ENCODE data around the gene STKLD1.
"Not testable (repeated sequence)": the region's sequence is repeated elsewhere in the genome, so short reads cannot be mapped to it uniquely, and the experiment has no call there.

STKLD1 gene

GRCh38 chr9:133375724-133376654 is at the start of gene STKLD1, which contains the start of gene SURF4:
Gene STKLD1 (plus strand): TSS chr9:133376366. CDS start chr9:133376474, 108 bp downstream.
Gene SURF4 (minus strand): TSS chr9:133376060. CDS start chr9:133375969, 91 bp downstream.
- peak within 1 kb of the TSS; percentile 93 to 100 (median 99) for H3K27ac ChIP-seq
- H3K4me3 ChIP-seq: peak within 1 kb of the TSS; percentile 79 to 100 (median 92)

- not testable (repeated sequence) for H3K4me3 ChIP-seq, H3K27ac ChIP-seq
Measured at GRCh38 chr9:133327021-133327420, 49.1 kb upstream of the STKLD1 start.

- Histone ChIP-seq H3K4me3 (no peak overlapping the region), H3K27ac (no peak overlapping the region)
Measured at GRCh38 chr9:133327834-133328484, 48.2 kb upstream of the STKLD1 start.

GRCh38 chr9:133329306-133330156 is 46.6 kb upstream of the STKLD1 start:
- not testable (repeated sequence) for H3K4me3 ChIP-seq

GRCh38 chr9:133331221-133331620 is 44.9 kb upstream of the STKLD1 start:
- no peak overlapping the region for H3K4me3 ChIP-seq

More at GRCh38 chr9:133329306-133330156, 46.6 kb upstream of the STKLD1 start:
- not testable (repeated sequence) for H3K27ac ChIP-seq

GRCh38 chr9:133331641-133332380 is 44.4 kb upstream of the STKLD1 start:
- H3K4me3 ChIP-seq: no peak overlapping the region
- H3K27ac ChIP-seq: no peak overlapping the region

More at GRCh38 chr9:133331221-133331620, 44.9 kb upstream of the STKLD1 start:
- no peak overlapping the region for H3K27ac ChIP-seq

GRCh38 chr9:133332381-133332730 is 43.8 kb upstream of the STKLD1 start:
- Histone ChIP-seq H3K27ac (no peak overlapping the region), H3K4me3 (no peak overlapping the region)

GRCh38 chr9:133333011-133333410 is 43.2 kb upstream of the STKLD1 start:
- no peak overlapping the region for H3K4me3 ChIP-seq
- H3K27ac ChIP-seq: no peak overlapping the region

GRCh38 chr9:133333566-133333965 is 42.6 kb upstream of the STKLD1 start:
- no peak overlapping the region for H3K27ac ChIP-seq
- no peak overlapping the region for H3K4me3 ChIP-seq

- Histone ChIP-seq H3K27ac (no peak overlapping the region), H3K4me3 (no peak overlapping the region)
Measured at GRCh38 chr9:133334161-133334560, 42.0 kb upstream of the STKLD1 start.

- peak overlapping the region in 2 of 21 experiments; percentile 86 to 88 for H3K27ac ChIP-seq
- peak overlapping the region in 6 of 7 experiments; percentile 82 to 92 (median 86) for H3K4me3 ChIP-seq
Measured at GRCh38 chr9:133334888-133335287, 41.3 kb upstream of the STKLD1 start.

GRCh38 chr9:133335924-133336811 is 40.0 kb upstream of the STKLD1 start, which contains the start of gene SURF6:
Gene SURF6 (minus strand): TSS chr9:133336188. CDS start chr9:133336132, 56 bp downstream.
- Histone ChIP-seq H3K4me3 (peak within 1 kb of the TSS; percentile 80 to 92 (median 86)), H3K27ac (peak within 1 kb of the TSS in 20 of 21 experiments; percentile 52 to 88 (median 81))

- Histone ChIP-seq H3K27ac (peak overlapping the region in 12 of 21 experiments; percentile 15 to 74 (median 46)), H3K4me3 (no peak overlapping the region)
Measured at GRCh38 chr9:133339641-133340040, 36.5 kb upstream of the STKLD1 start.

GRCh38 chr9:133340256-133340655 is 35.9 kb upstream of the STKLD1 start:
- Histone ChIP-seq H3K4me3 (no peak overlapping the region), H3K27ac (peak overlapping the region in 11 of 21 experiments; percentile 9 to 74 (median 51))

GRCh38 chr9:133340916-133341315 is 35.2 kb upstream of the STKLD1 start:
- Histone ChIP-seq H3K27ac (peak overlapping the region in 15 of 21 experiments; percentile 3 to 74 (median 36)), H3K4me3 (no peak overlapping the region)

- no peak overlapping the region for H3K4me3 ChIP-seq
- peak overlapping the region in 17 of 21 experiments; percentile 4 to 74 (median 40) for H3K27ac ChIP-seq
Measured at GRCh38 chr9:133341369-133342068, 34.6 kb upstream of the STKLD1 start.

GRCh38 chr9:133342069-133342406 is 34.1 kb upstream of the STKLD1 start:
- Histone ChIP-seq H3K27ac (peak overlapping the region in 6 of 21 experiments; percentile 3 to 74 (median 34)), H3K4me3 (no peak overlapping the region)

Measured in skin epidermis (tissue), 12 donors.